Stimulated activated CD4-positive, alpha-beta T cell treated with anti-CD3 and anti-CD28 coated beads, TNF-alpha, amount 100 ng/mL, for 24 hours (primary cell): ENCODE measurements around the gene TOMM5.

Experiments
- DNase-seq, 3 experiments: peaks; one replicate each; pipeline ENCODE4 v3.0.0-alpha.2; 2020; ENCODE audit warnings: low read depth in 3 of 3

Gene TOMM5

GRCh38 chr9:37592108-37592951 lies at the start of gene TOMM5:
TSS of gene TOMM5 (minus strand) at chr9:37592597. CDS start at chr9:37592532, 65 bp downstream.
- DNase-seq, result peak; percentile 85 to 91 (median 85)

- no peak for DNase-seq
Observed at GRCh38 chr9:37641331-37641730, 48.9 kb upstream of the TOMM5 start.

GRCh38 chr9:37640246-37640645 lies 47.8 kb upstream of the TOMM5 start:
- DNase-seq, result no peak

- no peak for DNase-seq
Observed at GRCh38 chr9:37639841-37640240, 47.4 kb upstream of the TOMM5 start.

- no peak for DNase-seq
Observed at GRCh38 chr9:37639109-37639762, 46.8 kb upstream of the TOMM5 start.

- no peak for DNase-seq
Observed at GRCh38 chr9:37636511-37637448, 44.4 kb upstream of the TOMM5 start.

- no peak for DNase-seq
Observed at GRCh38 chr9:37635808-37636207, 43.4 kb upstream of the TOMM5 start.

- DNase-seq, result no peak
Observed at GRCh38 chr9:37632479-37632878, 40.1 kb upstream of the TOMM5 start.

GRCh38 chr9:37626708-37627292 lies 34.4 kb upstream of the TOMM5 start:
- no peak for DNase-seq

GRCh38 chr9:37625758-37626147 lies 33.4 kb upstream of the TOMM5 start:
- DNase-seq, result no peak

GRCh38 chr9:37625036-37625757 lies 32.8 kb upstream of the TOMM5 start:
- DNase-seq, result no peak

GRCh38 chr9:37624073-37624472 lies 31.7 kb upstream of the TOMM5 start:
- DNase-seq, result no peak

- DNase-seq, result no peak
Observed at GRCh38 chr9:37623267-37623666, 30.9 kb upstream of the TOMM5 start.

GRCh38 chr9:37622462-37622861 lies 30.1 kb upstream of the TOMM5 start:
- no peak for DNase-seq

GRCh38 chr9:37621273-37622121 lies 29.1 kb upstream of the TOMM5 start:
- DNase-seq, result no peak

GRCh38 chr9:37620396-37620795 lies 28.0 kb upstream of the TOMM5 start:
- DNase-seq, result no peak

- DNase-seq, result no peak
Observed at GRCh38 chr9:37619806-37620205, 27.4 kb upstream of the TOMM5 start.

- no peak for DNase-seq
Observed at GRCh38 chr9:37618817-37619216, 26.4 kb upstream of the TOMM5 start.

GRCh38 chr9:37617832-37618231 lies 25.4 kb upstream of the TOMM5 start:
- no peak for DNase-seq

- DNase-seq, result no peak
Observed at GRCh38 chr9:37617161-37617560, 24.8 kb upstream of the TOMM5 start.
